Type B pancreatic cell (in vitro differentiated cells): Measurements from ENCODE around the gene FOXK2. TPM values are rescaled to one million over a fixed set of nuclear protein-coding genes. Genes with fewer than 3 reads are reported as not detected.

ENCODE experiments used
- DNase-seq: peaks from one replicate; pipeline ENCODE4 v3.0.0; 2021; ENCODE audit warnings: mixed read lengths; ENCODE audit not compliant: unreplicated experiment; ENCODE audit errors: extremely low spot score
- H3K27ac Mint-ChIP-seq: 2 replicates; pipeline ENCODE4 v1.8.0; 2021; ENCODE audit warnings: mild to moderate bottlenecking, mixed read lengths
- H3K27me3 Mint-ChIP-seq: 2 replicates; pipeline ENCODE4 v1.8.0; 2021; ENCODE audit warnings: mixed read lengths
- H3K36me3 Mint-ChIP-seq: 2 replicates; pipeline ENCODE4 v1.8.0; 2021; ENCODE audit warnings: mixed read lengths
- H3K4me1 Mint-ChIP-seq: one replicate; pipeline ENCODE4 v1.8.0; 2021; ENCODE audit warnings: mixed read lengths; ENCODE audit not compliant: unreplicated experiment
- H3K4me3 Mint-ChIP-seq: 2 replicates; pipeline ENCODE4 v1.8.0; 2021; ENCODE audit warnings: mild to moderate bottlenecking, mixed read lengths
- H3K9me3 Mint-ChIP-seq: 2 replicates; pipeline ENCODE4 v1.8.0; 2021; ENCODE audit warnings: mixed read lengths
- CTCF ChIP-seq: fragments of 200-600 bp; sonication (generic); conservative IDR thresholded peaks from 2 replicates; pipeline ENCODE4 v1.5.0; 2021; ENCODE audit warnings: antibody characterized with exemption, mild to moderate bottlenecking
- total RNA-seq: library from RNA; stranded (reverse); gene quantifications from 2 replicates; pipeline ENCODE4 v1.2.1, GENCODE V29; 2021; ENCODE audit warnings: low replicate concordance

The FOXK2 gene
- total RNA-seq, 1 donor from 2014 or later, result 75.5 TPM

- no peak for DNase-seq
- peaks cover 37% of the 10 kb centered on the region for H3K4me1 Mint-ChIP-seq
- no peak for TF ChIP-seq CTCF
- H3K4me3 Mint-ChIP-seq, result peak overlapping the region; percentile 67
- H3K27me3 Mint-ChIP-seq, result no peaks in the 10 kb centered on the region
- no peaks in the 10 kb centered on the region for H3K9me3 Mint-ChIP-seq
- H3K27ac Mint-ChIP-seq, result peak overlapping the region; percentile 79
- peaks cover 7% of the 10 kb centered on the region for H3K36me3 Mint-ChIP-seq
Observed at GRCh38 chr17:82524540-82524939, 5.0 kb downstream of the FOXK2 start.

- H3K27me3 Mint-ChIP-seq, result no peaks in the 10 kb centered on the region
Observed at GRCh38 chr17:82525712-82526111, 6.2 kb downstream of the FOXK2 start.

GRCh38 chr17:82527898-82528297 lies 8.4 kb downstream of the FOXK2 start:
- H3K4me3 Mint-ChIP-seq, result no peak overlapping the region
- H3K27ac Mint-ChIP-seq, result peak overlapping the region; percentile 34
- no peaks in the 10 kb centered on the region for H3K9me3 Mint-ChIP-seq
- peaks cover 45% of the 10 kb centered on the region for H3K4me1 Mint-ChIP-seq
- no peak for DNase-seq
- H3K36me3 Mint-ChIP-seq, result peaks cover 6% of the 10 kb centered on the region
- TF ChIP-seq CTCF, result no peak
- H3K27me3 Mint-ChIP-seq, result no peaks in the 10 kb centered on the region

More at GRCh38 chr17:82525712-82526111, 6.2 kb downstream of the FOXK2 start:
- Mint-ChIP-seq H3K27ac (peak overlapping the region; percentile 57), H3K4me1 (peaks cover 43% of the 10 kb centered on the region), H3K36me3 (peaks cover 10% of the 10 kb centered on the region), H3K9me3 (no peaks in the 10 kb centered on the region), H3K4me3 (no peak overlapping the region)
- no peak for DNase-seq
- no peak for TF ChIP-seq CTCF

- peaks cover 42% of the 10 kb centered on the region for H3K4me1 Mint-ChIP-seq
- H3K27me3 Mint-ChIP-seq, result no peaks in the 10 kb centered on the region
- peak overlapping the region; percentile 7 for H3K4me3 Mint-ChIP-seq
- TF ChIP-seq CTCF, result peak; percentile 44
- peak overlapping the region; percentile 34 for H3K27ac Mint-ChIP-seq
- no peaks in the 10 kb centered on the region for H3K9me3 Mint-ChIP-seq
- H3K36me3 Mint-ChIP-seq, result peaks cover 3% of the 10 kb centered on the region
- no peak for DNase-seq
Observed at GRCh38 chr17:82528484-82529265, 9.1 kb downstream of the FOXK2 start.

GRCh38 chr17:82529914-82530300 lies 10.4 kb downstream of the FOXK2 start:
- DNase-seq, result no peak
- peaks cover 4% of the 10 kb centered on the region for H3K9me3 Mint-ChIP-seq
- no peaks in the 10 kb centered on the region for H3K27me3 Mint-ChIP-seq
- peak overlapping the region; percentile 94 for H3K27ac Mint-ChIP-seq
- peaks cover 44% of the 10 kb centered on the region for H3K4me1 Mint-ChIP-seq
- peak overlapping the region; percentile 67 for H3K4me3 Mint-ChIP-seq
- no peak for TF ChIP-seq CTCF
- peaks cover 9% of the 10 kb centered on the region for H3K36me3 Mint-ChIP-seq
